GM12892 (cell line): ENCODE data around the gene CCR8.
"Not testable (repeated sequence)": the region's sequence is repeated elsewhere in the genome, so short reads cannot be mapped to it uniquely, and the experiment has no call there.

ENCODE experiments used
- POLR2A ChIP-seq: IDR thresholded peaks from 2 replicates; pipeline ENCODE4 v1.6.1; 2011; ENCODE audit warnings: low read depth, low read length, control low read depth
- POLR2AphosphoS5 ChIP-seq: IDR thresholded peaks from 2 replicates; pipeline ENCODE4 v1.6.1; 2011; ENCODE audit warnings: low read depth, low read length, control low read depth
- TAF1 ChIP-seq: IDR thresholded peaks from 2 replicates; pipeline ENCODE4 v1.6.1; 2011; ENCODE audit warnings: low read depth, mild to moderate bottlenecking, control low read depth, low read length, borderline replicate concordance

- not testable (repeated sequence) for TF ChIP-seq POLR2AphosphoS5, POLR2A, TAF1
Measured at GRCh38 chr3:39353168-39353927, 23.8 kb downstream of the CCR8 start.
